Lung (tissue), 12 donors: Measurements from ENCODE around the gene SLC8B1. TPM values are rescaled to one million over a fixed set of nuclear protein-coding genes. Genes with fewer than 3 reads are reported as not detected.

Experiments
- ATAC-seq: fragments of 200-7000 bp; cut with Tn5 transposase; one replicate; pipeline ENCODE4 v1.9.1; 2020; ENCODE audit warnings: moderate number of reproducible peaks; ENCODE audit not compliant: insufficient read depth, low FRiP score
- DNase-seq, 3 donors: peaks; one replicate each; pipeline ENCODE4 v3.0.0-alpha.2; 2013 to 2017
- H3K27ac ChIP-seq, 2 donors: one replicate each; pipeline ENCODE4 v1.5.1; 2013; ENCODE audit warnings: mild to moderate bottlenecking in 2 of 2, moderate library complexity in 2 of 2, control low read depth in 1 of 2, inconsistent platforms in 1 of 2, low read depth in 1 of 2, low read length in 1 of 2
- H3K27me3 ChIP-seq, 3 donors: one replicate each; pipeline ENCODE4 v1.5.1; 2013; ENCODE audit warnings: low read length in 2 of 3; ENCODE audit not compliant: control insufficient read depth in 3 of 3, insufficient read depth in 3 of 3
- H3K36me3 ChIP-seq, 4 donors: one replicate each; pipeline ENCODE4 v1.5.1; 2013; ENCODE audit warnings: low read length in 4 of 4, mild to moderate bottlenecking in 1 of 4, moderate library complexity in 1 of 4; ENCODE audit not compliant: control insufficient read depth in 4 of 4, insufficient read depth in 4 of 4
- H3K4me1 ChIP-seq, 5 donors: one replicate each; pipeline ENCODE4 v1.5.1; 2013; ENCODE audit warnings: low read length in 5 of 5, mild to moderate bottlenecking in 2 of 5, moderate library complexity in 1 of 5; ENCODE audit not compliant: control insufficient read depth in 5 of 5, insufficient read depth in 5 of 5
- H3K4me3 ChIP-seq: one replicate; pipeline ENCODE4 v1.5.1; 2013; ENCODE audit warnings: mild to moderate bottlenecking, control low read depth, moderate library complexity
- H3K9ac ChIP-seq, 2 donors: one replicate each; pipeline ENCODE4 v1.5.1; 2013; ENCODE audit warnings: low read length in 2 of 2, control low read depth in 1 of 2; ENCODE audit not compliant: insufficient read depth in 1 of 2
- H3K9me3 ChIP-seq, 4 donors: one replicate each; pipeline ENCODE4 v1.5.1; 2013; ENCODE audit warnings: low read length in 3 of 4, mild to moderate bottlenecking in 1 of 4, moderate library complexity in 1 of 4; ENCODE audit not compliant: control insufficient read depth in 4 of 4, insufficient read depth in 3 of 4
- WGBS, 2 donors: extraction: QIAGEN DNeasy Blood & Tissue Kit; methylation state at CpG; one replicate each; pipeline ENCODE4 v1.1.7; 2013; 5-methylcytosine and 5-hydroxymethylcytosine counted together
- polyA plus RNA-seq, 2 donors: library from polyadenylated mRNA; stranded (reverse); fragments of 200-250 nt; gene quantifications; one replicate each; pipeline ENCODE4 v1.2.1, GENCODE V29; 2013
- total RNA-seq, 2 donors: library from RNA; depleted of rRNA in 1 of 2; stranded (reverse); fragments of >200 nt in 1 of 2; gene quantifications; one replicate each; pipeline ENCODE4 v1.2.1, GENCODE V29; 2014 to 2021
- TF ChIP-seq, protein P1 (sequence below): IDR thresholded peaks from 2 replicates; pipeline ENCODE4 v1.5.1; 2012; ENCODE audit warnings: mild to moderate bottlenecking; ENCODE audit errors: control extremely low read depth, extremely low read depth
- donor health status: control.
- donor health status: control.
- donor health status: Bipolar disorder and iron deficiency.
- donor health status: healthy.
- donor health status: DM: yes; HTN: yes; CAD: no.

The SLC8B1 gene
- total and polyA plus RNA-seq, 4 donors = 21.8 to 44.8 (median 32.1) TPM

DNA sequence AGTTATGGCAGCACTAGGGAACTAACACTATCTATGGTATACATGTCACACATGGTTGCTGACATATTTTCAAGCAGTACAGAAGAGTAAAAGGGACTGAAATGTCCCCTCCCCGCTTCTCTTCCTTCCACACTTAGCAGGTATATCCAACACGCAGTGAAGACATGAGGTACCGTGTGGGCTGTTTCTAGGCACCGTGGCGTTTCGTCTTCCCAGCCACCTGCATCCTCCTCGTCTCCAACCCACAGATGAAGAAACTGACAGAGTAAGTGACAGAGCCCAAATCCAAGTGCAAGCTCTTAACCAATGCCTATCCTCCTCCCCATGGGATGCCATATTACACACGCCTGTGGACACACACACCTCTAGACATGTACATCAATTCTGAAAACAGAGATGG lies 32.4 kb downstream of the SLC8B1 start:
- DNase-seq = no peak
- H3K27me3 ChIP-seq = no peaks in the 10 kb centered on the region

DNA sequence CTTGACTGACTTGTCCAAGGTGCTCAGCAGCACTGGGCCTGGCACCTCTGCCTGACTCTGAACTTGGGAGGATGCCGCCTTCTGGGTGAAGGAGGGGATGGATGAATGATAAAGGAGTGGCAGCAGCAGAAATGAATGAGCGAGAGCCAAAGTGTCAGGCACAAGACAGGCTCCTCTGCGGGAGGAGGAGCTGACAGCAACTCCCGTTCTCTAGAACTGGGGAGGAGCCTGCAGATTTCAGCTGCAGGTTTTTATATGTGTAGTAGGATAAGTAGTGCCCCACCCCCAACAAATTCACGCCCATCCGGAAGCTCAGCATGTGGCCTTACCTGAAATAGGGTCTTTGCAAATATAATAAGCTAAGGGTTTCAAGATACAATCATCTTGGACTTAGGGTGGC lies 33.1 kb downstream of the SLC8B1 start:
- Histone ChIP-seq H3K9ac (no peak overlapping the region), H3K27me3 (no peaks in the 10 kb centered on the region), H3K4me1 (peaks cover 0 to 12% (median 10%) of the 10 kb centered on the region in 5 donors), H3K36me3 (peaks cover 0 to 32% (median 7%) of the 10 kb centered on the region in 4 donors), H3K27ac (no peak overlapping the region), H3K4me3 (no peak overlapping the region), H3K9me3 (no peaks in the 10 kb centered on the region)
- WGBS, 2 donors = 93 to 94% methylated on average over 6 of the region's 6 CpGs
- ATAC-seq (no peak), DNase-seq (no peak)
- TF ChIP-seq, protein P1, sequence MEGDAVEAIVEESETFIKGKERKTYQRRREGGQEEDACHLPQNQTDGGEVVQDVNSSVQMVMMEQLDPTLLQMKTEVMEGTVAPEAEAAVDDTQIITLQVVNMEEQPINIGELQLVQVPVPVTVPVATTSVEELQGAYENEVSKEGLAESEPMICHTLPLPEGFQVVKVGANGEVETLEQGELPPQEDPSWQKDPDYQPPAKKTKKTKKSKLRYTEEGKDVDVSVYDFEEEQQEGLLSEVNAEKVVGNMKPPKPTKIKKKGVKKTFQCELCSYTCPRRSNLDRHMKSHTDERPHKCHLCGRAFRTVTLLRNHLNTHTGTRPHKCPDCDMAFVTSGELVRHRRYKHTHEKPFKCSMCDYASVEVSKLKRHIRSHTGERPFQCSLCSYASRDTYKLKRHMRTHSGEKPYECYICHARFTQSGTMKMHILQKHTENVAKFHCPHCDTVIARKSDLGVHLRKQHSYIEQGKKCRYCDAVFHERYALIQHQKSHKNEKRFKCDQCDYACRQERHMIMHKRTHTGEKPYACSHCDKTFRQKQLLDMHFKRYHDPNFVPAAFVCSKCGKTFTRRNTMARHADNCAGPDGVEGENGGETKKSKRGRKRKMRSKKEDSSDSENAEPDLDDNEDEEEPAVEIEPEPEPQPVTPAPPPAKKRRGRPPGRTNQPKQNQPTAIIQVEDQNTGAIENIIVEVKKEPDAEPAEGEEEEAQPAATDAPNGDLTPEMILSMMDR = no peak

More for the DNA sequence above, 32.4 kb downstream of the SLC8B1 start:
- ATAC-seq = no peak
- Histone ChIP-seq H3K4me3 (no peak overlapping the region), H3K9me3 (no peaks in the 10 kb centered on the region), H3K4me1 (peaks cover 0 to 12% (median 10%) of the 10 kb centered on the region in 5 donors), H3K36me3 (peaks cover 0 to 35% (median 7%) of the 10 kb centered on the region in 4 donors), H3K9ac (no peak overlapping the region), H3K27ac (no peak overlapping the region)
- TF ChIP-seq, protein P1 = no peak
- 63 to 92% methylated on average over 8 of the region's 8 CpGs for WGBS, 2 donors

DNA sequence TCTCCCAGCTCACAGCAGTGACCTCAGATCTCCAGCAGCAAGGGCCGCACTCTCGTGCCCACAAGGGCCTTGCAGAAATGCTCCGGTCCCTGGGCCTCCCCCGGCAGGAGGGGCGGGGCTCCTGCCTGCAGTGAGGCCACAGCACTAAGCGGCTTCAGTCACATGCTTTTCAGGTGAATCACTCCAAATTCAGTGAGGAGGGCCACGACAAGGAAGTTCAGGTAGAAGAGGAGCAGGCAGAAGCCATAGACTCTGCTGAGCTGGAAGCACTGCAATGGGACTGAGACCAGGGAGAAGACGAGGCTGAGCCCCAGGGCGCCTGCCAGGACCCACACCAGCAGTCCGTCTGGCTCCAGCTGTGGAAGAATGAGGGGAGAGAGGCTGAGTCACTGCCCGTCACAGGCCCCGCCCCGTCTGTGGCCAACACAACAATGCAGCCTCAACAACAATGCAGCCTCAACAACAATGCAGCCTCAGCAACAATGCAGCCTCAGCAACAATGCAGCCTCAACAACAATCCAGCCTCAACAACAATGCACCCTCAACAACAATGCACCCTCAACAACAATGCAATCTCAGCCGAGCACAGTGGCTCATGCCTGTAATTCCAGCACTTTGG lies 35.2 kb downstream of the SLC8B1 start:
- H3K9ac ChIP-seq = no peak overlapping the region
- DNase-seq = peak; percentile 9 to 42 (median 27)

More for the DNA sequence above, 35.2 kb downstream of the SLC8B1 start:
- H3K4me1 ChIP-seq = peaks cover 0 to 12% (median 10%) of the 10 kb centered on the region in 5 donors
- H3K9me3 ChIP-seq = no peaks in the 10 kb centered on the region
- H3K27ac ChIP-seq = peak overlapping the region; percentile 62 to 66
- no peak overlapping the region for H3K4me3 ChIP-seq
- ATAC-seq = peak; percentile 83
- peaks cover 2 to 33% (median 4%) of the 10 kb centered on the region in 4 donors for H3K36me3 ChIP-seq
- no peaks in the 10 kb centered on the region for H3K27me3 ChIP-seq
- TF ChIP-seq, protein P1 = no peak
- WGBS, 2 donors = 54 to 78% methylated on average over 14 of the region's 14 CpGs
